ENCODE measurements around the gene SNX24.
"Not testable (repeated sequence)": the region's sequence is repeated elsewhere in the genome, so short reads cannot be mapped to it uniquely, and the experiment has no call there.

SNX24 gene

GRCh38 chr5:122924719-122925395, 79.4 kb downstream of the SNX24 start:
- no peak for DNase-seq

- DNase-seq, result no peak
These were observed 83.6 kb downstream of the SNX24 start for GRCh38 chr5:122929001-122929400.

GRCh38 chr5:122929980-122930379, 84.6 kb downstream of the SNX24 start:
- no peak for DNase-seq

GRCh38 chr5:122933956-122934355, 88.5 kb downstream of the SNX24 start:
- no peak for DNase-seq

GRCh38 chr5:122936088-122936487, 90.7 kb downstream of the SNX24 start:
- DNase-seq, result no peak

GRCh38 chr5:122937914-122938313, 92.5 kb downstream of the SNX24 start:
- DNase-seq, result no peak

GRCh38 chr5:122940890-122941289, 95.5 kb downstream of the SNX24 start:
- DNase-seq, result no peak

GRCh38 chr5:122941737-122942136, 96.3 kb downstream of the SNX24 start:
- no peak for DNase-seq

GRCh38 chr5:122942164-122942914, 96.9 kb downstream of the SNX24 start:
- no peak for DNase-seq

- DNase-seq, result no peak
These were observed 97.8 kb downstream of the SNX24 start for GRCh38 chr5:122943050-122943698.

GRCh38 chr5:122944051-122944450, 98.6 kb downstream of the SNX24 start:
- DNase-seq, result no peak

- no peak for DNase-seq
These were observed 102.0 kb downstream of the SNX24 start for GRCh38 chr5:122947372-122947771.

- no peak for DNase-seq
These were observed 102.4 kb downstream of the SNX24 start for GRCh38 chr5:122947772-122948171.

- no peak for DNase-seq
These were observed 102.9 kb downstream of the SNX24 start for GRCh38 chr5:122948319-122948718.

- DNase-seq, result no peak
These were observed 106.2 kb downstream of the SNX24 start for GRCh38 chr5:122951658-122952057.

- DNase-seq, result no peak
These were observed 109.3 kb downstream of the SNX24 start for GRCh38 chr5:122954719-122955118.

- no peak for DNase-seq
These were observed 112.0 kb downstream of the SNX24 start for GRCh38 chr5:122957457-122957856.

GRCh38 chr5:122959740-122960445, 114.5 kb downstream of the SNX24 start:
- DNase-seq, result no peak

- no peak for DNase-seq
These were observed 117.9 kb downstream of the SNX24 start for GRCh38 chr5:122963305-122963704.

- no peak for DNase-seq
These were observed 119.7 kb downstream of the SNX24 start for GRCh38 chr5:122965111-122965510.

GRCh38 chr5:122967085-122967484, 121.7 kb downstream of the SNX24 start:
- no peak for DNase-seq

- DNase-seq, result no peak
These were observed 122.2 kb downstream of the SNX24 start for GRCh38 chr5:122967625-122968024.

- not testable (repeated sequence) for DNase-seq
These were observed 122.6 kb downstream of the SNX24 start for GRCh38 chr5:122968056-122968455.

All from CD4-positive, alpha-beta T cell treated with Interleukin-17A for 4 hours (primary cell).